Measurements from ENCODE around the gene MARS1.

GRCh38 chr12:57452181-57452936 is 35.5 kb upstream of the MARS1 start:
- TF ChIP-seq POLR2A (IDR thresholded peaks at IDR 0.05; ENCODE audit: low read length) (no peak), GATA1 (IDR thresholded peaks at IDR 0.05; ENCODE audit: low read depth, low read length) (no peak)

Measured in erythroblast (primary cell).